Endothelial cell of umbilical vein (primary cell): ENCODE data around the gene DCLK1.

Experiments
- CTCF ChIP-seq, 2 donors: IDR thresholded peaks; 1 replicate in 1 of 2; 2 replicates in 1 of 2; pipeline ENCODE4 v1.5.1; 2011; ENCODE audit warnings: low read length in 2 of 2, mild to moderate bottlenecking in 2 of 2, moderate library complexity in 2 of 2, control low read depth in 1 of 2, inconsistent platforms in 1 of 2, low read depth in 1 of 2; ENCODE audit not compliant: insufficient read depth in 1 of 2; ENCODE audit errors: extremely low read depth in 1 of 2
- EZH2 ChIP-seq: IDR thresholded peaks from 2 replicates; pipeline ENCODE4 v1.6.1; 2012; ENCODE audit warnings: borderline replicate concordance, low read depth, mild to moderate bottlenecking, moderate library complexity, low read length, inconsistent platforms; ENCODE audit not compliant: severe bottlenecking
- FOS ChIP-seq: IDR thresholded peaks from 2 replicates; pipeline ENCODE4 v1.6.1; 2011; ENCODE audit warnings: mild to moderate bottlenecking, low read length, moderate library complexity, borderline replicate concordance; ENCODE audit not compliant: insufficient read depth
- GATA2 ChIP-seq: IDR thresholded peaks from 2 replicates; pipeline ENCODE4 v1.7.0; 2011; ENCODE audit warnings: low read depth, mild to moderate bottlenecking, moderate library complexity, mixed read lengths, low read length; ENCODE audit not compliant: insufficient read length, insufficient read depth
- JUN ChIP-seq: IDR thresholded peaks from 2 replicates; pipeline ENCODE4 v1.6.1; 2011; ENCODE audit warnings: borderline replicate concordance, low read depth; ENCODE audit not compliant: insufficient read length, insufficient read depth
- MAX ChIP-seq: IDR thresholded peaks from 2 replicates; pipeline ENCODE4 v1.6.1; 2011; ENCODE audit not compliant: insufficient read depth, insufficient read length
- MYC ChIP-seq: IDR thresholded peaks from one replicate; pipeline ENCODE4 v1.6.1; 2011; ENCODE audit warnings: mild to moderate bottlenecking, low read depth, low read length
- POLR2A ChIP-seq: IDR thresholded peaks from 2 replicates; pipeline ENCODE4 v1.6.1; 2012; ENCODE audit warnings: low read depth, mild to moderate bottlenecking, control low read depth, low read length
- POLR2AphosphoS5 ChIP-seq: IDR thresholded peaks from 2 replicates; pipeline ENCODE4 v1.6.1; 2012; ENCODE audit warnings: low read depth, mild to moderate bottlenecking, control low read depth, low read length, moderate library complexity; ENCODE audit not compliant: insufficient read depth

GRCh38 chr13:36000028-36000427, 131.2 kb downstream of the DCLK1 start:
- TF ChIP-seq POLR2A: no peak
- TF ChIP-seq CTCF (IDR thresholded peaks at IDR 0.05; ENCODE audit: extremely low read depth in 1 of 2, insufficient read depth in 1 of 2, low read depth in 1 of 2, low read length in 2 of 2): no peak
- TF ChIP-seq MYC: no peak
- TF ChIP-seq EZH2: no peak
- TF ChIP-seq MAX: no peak
- no peak for TF ChIP-seq GATA2
- no peak for TF ChIP-seq POLR2AphosphoS5
- no peak for TF ChIP-seq FOS
- TF ChIP-seq JUN: no peak
